Endothelial cell of umbilical vein (primary cell): Measurements from ENCODE around the gene DIS3L2. TPM values are rescaled to one million over a fixed set of nuclear protein-coding genes. Genes with fewer than 3 reads are reported as not detected.

ENCODE experiments used
- BruUV-seq: library from RNA; stranded (reverse); fragments of 400-500 nt; replicated peaks from 2 replicates; lab custom pipeline; 2021; lab: Mats Ljungman, UMichigan
- CTCF ChIA-PET: fragments of 300-600, 350-600 bp; sonication (Branson Sonifier 250); formaldehyde crosslinking; loops from one replicate; lab custom pipeline; 2021; ENCODE audit warnings: antibody characterized with exemption, inconsistent platforms; lab: Charles Lee
- POLR2A ChIA-PET: fragments of 300-600, 350-600 bp; sonication (Branson Sonifier 250); formaldehyde crosslinking; loops from one replicate; lab custom pipeline; 2021; ENCODE audit warnings: antibody characterized with exemption, inconsistent platforms; lab: Charles Lee
- DNase-seq: peaks from one replicate; pipeline ENCODE4 v3.0.0-alpha.2; 2011; ENCODE audit warnings: low read depth, low spot score
- FAIRE-seq: peaks from 2 replicates; lab custom pipeline; 2011; peaks lifted over from hg19 to GRCh38; lab: Jason Lieb, UNC
- H2AFZ ChIP-seq: 2 replicates; pipeline ENCODE4 v1.6.0; 2012; ENCODE audit warnings: low read depth, low read length, control low read depth, inconsistent platforms
- H3K27ac ChIP-seq: 2 replicates; pipeline ENCODE4 v1.5.1; 2011; ENCODE audit warnings: low read depth, mild to moderate bottlenecking, control low read depth, low read length, moderate library complexity; ENCODE audit not compliant: insufficient read depth
- H3K27me3 ChIP-seq, 2 experiments: 2 replicates each; pipeline versions ENCODE4 v1.6.0 to v1.6.1; 2011; ENCODE audit warnings: low read length in 2 of 2, mixed read lengths in 1 of 2; ENCODE audit not compliant: control insufficient read depth in 2 of 2, insufficient read depth in 2 of 2
- H3K36me3 ChIP-seq, 2 experiments: 2 replicates in 1 of 2; 3 replicates in 1 of 2; pipeline ENCODE4 v1.5.1; 2011; ENCODE audit warnings: low read length in 2 of 2, mild to moderate bottlenecking in 1 of 2, moderate library complexity in 1 of 2; ENCODE audit not compliant: control insufficient read depth in 2 of 2, insufficient read depth in 2 of 2; ENCODE audit errors: extremely low read depth in 1 of 2
- H3K4me1 ChIP-seq: 3 replicates; pipeline ENCODE4 v1.5.1; 2011; ENCODE audit warnings: mild to moderate bottlenecking, low read length; ENCODE audit not compliant: control insufficient read depth, insufficient read depth; ENCODE audit errors: extremely low read depth
- H3K4me2 ChIP-seq: 2 replicates; pipeline ENCODE4 v1.6.1; 2011; ENCODE audit warnings: low read length, control low read depth, mixed read lengths; ENCODE audit not compliant: insufficient read depth
- H3K4me3 ChIP-seq, 3 experiments: fragments of 200-600 bp in 1 of 3; sonication (generic), shearing (Covaris generic) in 1 of 3; replicated peaks in 1 of 3; 2 replicates each; pipeline ENCODE4 v1.5.1; 2011 to 2016; ENCODE audit warnings: control low read depth in 3 of 3, low read length in 3 of 3, mild to moderate bottlenecking in 2 of 3, inconsistent platforms in 1 of 3, low read depth in 1 of 3, moderate library complexity in 1 of 3; ENCODE audit not compliant: insufficient read depth in 1 of 3
- H3K79me2 ChIP-seq: 2 replicates; pipeline ENCODE4 v1.6.0; 2012; ENCODE audit warnings: low read length, inconsistent platforms; ENCODE audit not compliant: control insufficient read depth, insufficient read depth
- H3K9ac ChIP-seq: replicated peaks from 2 replicates; pipeline ENCODE3; 2011; ENCODE audit warnings: low read length, control low read depth; ENCODE audit not compliant: insufficient read depth; ENCODE audit errors: extremely low read depth
- H3K9me1 ChIP-seq: replicated peaks from 3 replicates; pipeline ENCODE4 v1.6.0; 2011; ENCODE audit warnings: mild to moderate bottlenecking, low read length; ENCODE audit not compliant: control insufficient read depth, insufficient read depth; ENCODE audit errors: extremely low read depth
- H3K9me3 ChIP-seq: replicated peaks from 2 replicates; pipeline ENCODE4 v1.5.1; 2012; ENCODE audit warnings: low read length, inconsistent platforms; ENCODE audit not compliant: control insufficient read depth, insufficient read depth
- H4K20me1 ChIP-seq: replicated peaks from 2 replicates; pipeline ENCODE3; 2011; ENCODE audit warnings: mild to moderate bottlenecking, low read length; ENCODE audit not compliant: control insufficient read depth, insufficient read depth; ENCODE audit errors: extremely low read depth
- FOS ChIP-seq: IDR thresholded peaks from 2 replicates; pipeline ENCODE4 v1.6.1; 2011; ENCODE audit warnings: mild to moderate bottlenecking, low read length, moderate library complexity, borderline replicate concordance; ENCODE audit not compliant: insufficient read depth
- POLR2A ChIP-seq: IDR thresholded peaks from 2 replicates; pipeline ENCODE4 v1.6.1; 2012; ENCODE audit warnings: low read depth, mild to moderate bottlenecking, control low read depth, low read length
- POLR2AphosphoS5 ChIP-seq: IDR thresholded peaks from 2 replicates; pipeline ENCODE4 v1.6.1; 2012; ENCODE audit warnings: low read depth, mild to moderate bottlenecking, control low read depth, low read length, moderate library complexity; ENCODE audit not compliant: insufficient read depth
- dilution Hi-C: fragments of 300-500 bp; cut with MboI; formaldehyde crosslinking; loops from one replicate; pipeline ENCODE4 v1.15.0; 2019; ENCODE audit warnings: low sequenced_read_pairs; ENCODE audit not compliant: extremely low pct_ligation_motif_present
- intact Hi-C: fragments of 100-400 bp; cut with micrococcal nuclease; formaldehyde crosslinking; loops from one replicate; pipeline ENCODE4 v1.10.0; 2022
- polyA plus RNA-seq, 4 experiments: library from polyadenylated mRNA; depleted of rRNA in 3 of 4; stranded (reverse) in 3 of 4; unstranded in 1 of 4; fragments of >200 nt; gene quantifications; 2 replicates each; pipeline versions ENCODE4 v1.2.1 to v1.2.3, GENCODE V29; 2011 to 2012; ENCODE audit warnings: missing spikeins in 1 of 4
- total RNA-seq: library from RNA; stranded (reverse); gene quantifications from 2 replicates; pipeline ENCODE4 v1.2.3, GENCODE V29; 2021
- TF ChIP-seq, protein P1 (sequence below), 2 donors: IDR thresholded peaks; 1 replicate in 1 of 2; 2 replicates in 1 of 2; pipeline ENCODE4 v1.5.1; 2011; ENCODE audit warnings: low read length in 2 of 2, mild to moderate bottlenecking in 2 of 2, moderate library complexity in 2 of 2, control low read depth in 1 of 2, inconsistent platforms in 1 of 2, low read depth in 1 of 2; ENCODE audit not compliant: insufficient read depth in 1 of 2; ENCODE audit errors: extremely low read depth in 1 of 2
- TF ChIP-seq, protein P2 (sequence below): IDR thresholded peaks from 2 replicates; pipeline ENCODE4 v1.6.1; 2011; ENCODE audit not compliant: insufficient read depth, insufficient read length

The DIS3L2 gene
- total and polyA plus RNA-seq, 2 donors (not counting 3 experiments of a cell fraction or from before 2014, with no cell fraction given), result 14.6 to 31.2 TPM

DNA sequence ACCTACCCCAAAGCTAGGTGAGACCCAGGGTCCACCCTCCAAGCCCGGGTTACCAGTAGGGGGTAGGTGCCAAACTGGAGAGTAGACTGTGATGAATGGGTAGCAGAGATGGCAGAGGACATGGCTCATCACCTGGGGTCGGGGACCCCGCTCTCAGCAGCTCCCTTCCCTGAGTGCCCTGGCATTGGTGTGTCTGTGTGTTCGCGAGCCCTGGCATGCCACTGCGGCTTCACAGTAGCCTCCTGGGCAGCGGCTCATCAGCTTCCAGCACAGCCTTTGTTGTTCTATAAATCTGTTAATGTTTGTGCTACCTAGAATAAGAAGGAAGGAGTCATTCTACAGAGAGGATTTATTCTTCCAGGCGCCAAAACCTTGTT is 354.4 kb downstream of the DIS3L2 start:
- FAIRE-seq (no peak), DNase-seq (no peak)
- intact Hi-C loops, result loop anchor here (1.0 to 2.0 kb wide), 3 partner anchors 15 to 179 kb away; no protein-coding TSS in a partner anchor
- Histone ChIP-seq H3K27me3 (no peaks in the 10 kb centered on the region), H3K4me3 (no peak overlapping the region), H3K9me1 (no peaks in the 10 kb centered on the region), H4K20me1 (no peaks in the 10 kb centered on the region), H3K4me2 (peak overlapping the region; percentile 14), H3K4me1 (peaks cover 35% of the 10 kb centered on the region), H3K9me3 (no peaks in the 10 kb centered on the region), H3K79me2 (no peaks in the 10 kb centered on the region), H3K9ac (peak overlapping the region; percentile 60), H3K27ac (peak overlapping the region; percentile 83), H3K36me3 (no peaks in the 10 kb centered on the region), H2AFZ (peak overlapping the region; percentile 32)
- BruUV-seq, result TSS peak; percentile 21
- TF ChIP-seq, protein P1, sequence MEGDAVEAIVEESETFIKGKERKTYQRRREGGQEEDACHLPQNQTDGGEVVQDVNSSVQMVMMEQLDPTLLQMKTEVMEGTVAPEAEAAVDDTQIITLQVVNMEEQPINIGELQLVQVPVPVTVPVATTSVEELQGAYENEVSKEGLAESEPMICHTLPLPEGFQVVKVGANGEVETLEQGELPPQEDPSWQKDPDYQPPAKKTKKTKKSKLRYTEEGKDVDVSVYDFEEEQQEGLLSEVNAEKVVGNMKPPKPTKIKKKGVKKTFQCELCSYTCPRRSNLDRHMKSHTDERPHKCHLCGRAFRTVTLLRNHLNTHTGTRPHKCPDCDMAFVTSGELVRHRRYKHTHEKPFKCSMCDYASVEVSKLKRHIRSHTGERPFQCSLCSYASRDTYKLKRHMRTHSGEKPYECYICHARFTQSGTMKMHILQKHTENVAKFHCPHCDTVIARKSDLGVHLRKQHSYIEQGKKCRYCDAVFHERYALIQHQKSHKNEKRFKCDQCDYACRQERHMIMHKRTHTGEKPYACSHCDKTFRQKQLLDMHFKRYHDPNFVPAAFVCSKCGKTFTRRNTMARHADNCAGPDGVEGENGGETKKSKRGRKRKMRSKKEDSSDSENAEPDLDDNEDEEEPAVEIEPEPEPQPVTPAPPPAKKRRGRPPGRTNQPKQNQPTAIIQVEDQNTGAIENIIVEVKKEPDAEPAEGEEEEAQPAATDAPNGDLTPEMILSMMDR (IDR thresholded peaks at IDR 0.05; ENCODE audit: extremely low read depth in 1 of 2, insufficient read depth in 1 of 2, low read depth in 1 of 2, low read length in 2 of 2), result no peak
- TF ChIP-seq POLR2A (no peak), POLR2AphosphoS5 (no peak), FOS (no peak)
- TF ChIP-seq, protein P2, sequence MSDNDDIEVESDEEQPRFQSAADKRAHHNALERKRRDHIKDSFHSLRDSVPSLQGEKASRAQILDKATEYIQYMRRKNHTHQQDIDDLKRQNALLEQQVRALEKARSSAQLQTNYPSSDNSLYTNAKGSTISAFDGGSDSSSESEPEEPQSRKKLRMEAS, result no peak
- ChIA-PET CTCF (interaction anchor here (0.8 to 4.8 kb wide), 11 partner anchors 10 to 409 kb away, joined by 3 to 49 read pairs (median 6); no protein-coding TSS in a partner anchor), POLR2A (interaction anchor here (0.6 to 1.3 kb wide), 3 partner anchors 10 to 353 kb away, joined by 3 to 6 read pairs (median 5); no protein-coding TSS in a partner anchor)
- dilution Hi-C loops, result no loop called here
